NCI-H187 (cell line): ENCODE results near the gene MAGIX.

Experiments
- DNase-seq, 2 experiments: peaks; one replicate each; lab custom pipeline; 2025; lab: John Stamatoyannopoulos, UW

The MAGIX gene

DNA sequence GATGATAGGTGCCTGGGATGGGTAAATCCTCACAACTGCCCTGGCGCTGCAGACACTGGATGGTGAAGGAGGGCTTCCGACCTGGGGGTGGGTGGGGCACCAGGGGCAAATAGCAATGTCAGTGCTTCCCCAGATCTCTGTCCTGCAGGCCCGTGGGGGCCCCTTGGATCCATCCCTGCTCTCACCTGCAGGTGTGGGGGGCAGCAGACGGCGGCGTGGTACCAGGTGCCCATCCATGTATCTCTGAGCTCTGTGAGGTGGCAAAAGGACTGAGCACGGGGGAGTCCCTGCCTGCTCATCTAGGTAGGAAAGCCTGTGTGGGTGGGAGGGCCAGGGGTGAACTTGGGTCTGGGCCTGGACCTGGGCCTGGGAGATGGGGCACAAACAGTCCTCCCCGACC lies 44.0 kb downstream of the MAGIX start:
- no peak for DNase-seq

DNA sequence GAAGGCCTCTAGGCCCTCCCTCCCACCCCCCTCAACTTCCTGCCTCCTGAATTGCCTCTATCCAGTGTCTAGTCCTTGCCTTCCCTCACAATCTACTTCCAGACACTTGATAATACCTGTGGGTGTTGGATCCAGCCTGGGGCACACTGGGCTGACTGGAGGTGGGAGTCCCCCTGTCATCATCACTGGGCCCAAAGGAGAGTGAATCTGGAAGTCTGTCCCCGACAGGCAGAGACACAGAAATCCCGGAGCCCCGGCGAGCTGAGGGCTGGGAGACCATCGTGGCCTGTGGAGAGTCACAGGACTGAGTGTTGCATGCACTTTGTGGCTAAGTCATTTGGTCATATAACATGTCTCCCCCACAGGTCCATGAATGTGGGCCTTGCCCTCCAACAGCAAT lies 45.8 kb downstream of the MAGIX start:
- DNase-seq = no peak

DNA sequence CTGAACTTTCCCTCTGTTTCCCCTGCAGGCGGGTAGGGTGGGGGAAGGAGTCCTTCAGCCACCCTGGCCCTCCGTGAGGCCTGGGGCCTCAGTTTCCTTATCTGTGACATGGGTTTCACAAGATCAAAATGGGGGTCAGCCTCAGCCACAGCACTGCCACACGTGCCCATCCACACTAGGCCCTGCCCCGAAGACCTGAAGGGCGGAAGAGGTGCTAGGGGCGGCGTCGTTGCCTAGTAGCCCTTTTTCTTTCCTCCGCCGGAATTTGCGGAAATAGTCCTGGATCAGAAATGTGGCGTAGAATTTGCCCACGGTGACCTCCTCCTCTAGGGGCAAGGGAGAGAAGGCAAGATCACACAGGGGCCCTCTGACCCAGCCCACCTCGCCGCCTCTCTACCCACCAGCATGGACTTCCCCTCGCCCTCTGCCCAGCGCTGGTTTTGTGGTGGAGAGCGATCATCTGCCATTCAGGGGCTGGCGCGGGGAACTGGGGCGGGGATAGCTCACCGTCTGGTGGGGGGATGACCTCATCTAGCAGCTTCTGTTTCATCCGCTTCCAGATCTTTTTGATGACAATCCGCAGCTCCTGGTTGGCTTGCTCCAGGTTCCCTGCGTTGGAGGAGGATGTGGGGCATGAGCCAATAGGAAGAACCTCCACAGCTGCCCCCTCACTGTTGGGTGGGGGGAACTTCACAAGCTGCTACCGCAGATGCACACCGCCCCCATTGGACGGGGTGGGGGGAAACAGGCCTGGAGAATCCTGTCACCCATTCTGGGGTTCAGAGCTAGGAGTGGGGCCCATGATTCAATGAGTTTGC lies 47.1 kb downstream of the MAGIX start:
- DNase-seq = no peak

DNA sequence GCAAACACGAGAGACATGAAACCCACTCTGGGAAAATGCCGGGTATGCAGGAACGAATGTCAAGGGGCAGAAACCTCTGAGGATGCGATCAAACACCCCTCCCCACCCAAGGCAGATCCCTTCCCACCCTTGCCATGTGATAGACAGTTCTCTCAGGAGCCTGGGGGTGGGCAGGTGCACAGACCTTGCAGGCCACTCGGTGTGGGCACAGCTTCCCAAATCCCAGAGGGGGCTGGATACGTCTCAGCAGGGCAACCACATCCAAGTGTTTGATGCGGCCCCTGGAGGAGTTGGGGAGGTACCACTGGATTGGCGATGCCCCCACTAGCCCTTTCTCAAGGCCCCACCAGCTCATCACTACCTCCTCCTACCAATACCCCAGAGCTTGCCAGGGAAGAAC lies 47.8 kb downstream of the MAGIX start:
- no peak for DNase-seq

DNA sequence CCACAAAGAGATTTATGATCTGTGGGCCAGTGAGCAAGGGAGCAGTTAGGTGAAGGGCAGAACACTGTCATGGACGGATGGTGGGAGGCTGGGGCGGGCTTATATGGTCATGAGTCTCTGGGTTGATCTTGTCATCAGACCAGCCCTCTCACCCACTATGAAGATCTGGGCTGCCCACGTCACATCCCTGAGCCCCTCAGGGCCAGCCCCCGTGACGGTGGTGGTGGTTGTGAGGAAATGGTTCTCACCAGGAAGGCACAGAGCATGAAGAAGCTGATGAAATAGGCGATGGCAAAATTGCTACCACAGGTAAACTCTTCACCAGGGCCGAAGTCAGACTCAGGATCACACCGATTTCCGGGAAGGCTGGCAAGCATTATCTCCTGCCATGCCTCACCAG lies 48.5 kb downstream of the MAGIX start:
- no peak for DNase-seq

DNA sequence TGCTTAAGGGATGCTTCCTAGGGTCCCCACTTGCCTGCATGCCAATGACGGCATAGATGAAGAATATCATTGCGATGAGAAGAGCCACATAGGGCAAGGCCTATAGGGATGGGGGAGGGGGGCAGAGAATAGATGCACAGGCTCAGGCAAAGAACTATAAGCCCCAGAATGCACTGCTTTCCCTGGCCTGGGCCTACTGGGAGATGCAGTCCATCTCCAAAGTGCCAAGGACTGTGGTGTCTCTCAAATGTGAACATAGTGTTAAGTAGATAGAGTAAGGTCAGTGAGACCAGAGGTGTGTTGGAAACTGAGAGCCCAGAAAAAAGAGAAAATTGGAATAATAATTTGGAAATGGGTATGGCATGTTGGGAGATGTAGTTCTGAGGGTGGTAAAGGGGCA lies 49.7 kb downstream of the MAGIX start:
- no peak for DNase-seq

DNA sequence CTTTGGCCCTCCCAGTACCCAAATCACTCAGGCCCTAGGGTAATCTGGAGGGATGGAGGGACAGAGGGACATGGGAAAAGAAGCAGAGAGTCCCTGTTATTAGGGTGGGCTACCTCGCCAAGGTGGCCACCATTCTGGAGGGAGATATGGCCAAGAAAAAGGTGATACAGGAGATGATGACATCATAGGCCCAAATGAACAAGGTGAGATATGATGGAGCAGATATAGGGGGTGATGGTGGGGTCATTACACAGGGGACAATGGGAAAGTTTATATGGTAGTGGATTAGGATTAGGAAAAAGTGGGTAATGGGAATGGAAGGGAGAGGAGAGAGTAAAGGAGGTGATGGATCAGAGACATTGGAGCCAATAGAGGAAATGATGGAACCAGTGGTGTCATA lies 50.3 kb downstream of the MAGIX start:
- no peak for DNase-seq

DNA sequence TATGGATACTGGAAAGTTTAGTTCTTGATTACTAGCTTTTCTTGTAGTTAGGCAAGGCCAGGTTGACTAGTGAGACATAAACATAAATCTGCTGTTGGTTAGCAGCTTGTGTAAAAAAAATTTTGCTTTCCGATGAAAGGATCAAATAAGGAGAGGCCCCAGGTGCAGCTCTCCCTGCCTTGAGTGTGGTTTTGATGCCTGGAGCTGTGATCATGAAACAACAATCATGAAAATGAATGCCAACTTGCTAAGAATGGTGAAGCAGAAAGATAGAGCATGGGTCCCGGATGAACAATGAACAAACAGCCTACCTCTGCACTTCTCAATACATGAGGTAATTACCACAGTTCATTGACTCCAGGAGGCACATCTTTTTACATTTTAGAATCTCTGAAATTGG lies 51.9 kb downstream of the MAGIX start:
- DNase-seq = no peak

DNA sequence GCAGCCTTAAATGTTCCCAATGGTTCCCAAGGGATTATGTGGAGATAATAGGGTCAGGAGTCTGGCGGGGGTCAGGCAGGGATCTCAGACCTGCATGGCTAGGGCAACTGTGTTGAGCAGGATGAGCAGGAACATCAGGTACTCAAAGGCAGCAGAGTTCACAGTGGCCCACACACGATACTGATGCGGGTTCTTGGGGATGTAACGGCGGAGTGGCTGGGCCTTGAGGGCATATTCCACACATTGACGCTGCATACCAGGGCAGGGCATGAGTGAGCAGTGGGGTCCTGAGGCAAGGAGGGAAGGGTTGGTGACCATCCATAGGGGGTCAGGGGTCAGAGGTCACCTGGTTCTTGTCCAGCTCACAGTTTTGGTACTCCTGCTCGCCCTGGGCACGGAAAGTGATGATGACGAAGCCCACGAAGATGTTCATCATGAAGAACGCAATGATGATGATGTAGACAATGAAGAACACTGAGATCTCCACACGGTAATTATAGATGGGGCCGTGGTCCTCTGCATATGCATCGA lies 52.5 kb downstream of the MAGIX start:
- DNase-seq = no peak
